ENCODE results near the gene NTM. TPM values are rescaled to one million over a fixed set of nuclear protein-coding genes. Genes with fewer than 3 reads are reported as not detected.

NTM gene
- total and polyA plus RNA-seq, 2 of the 8 experiments (the other 6 are each of a cell fraction or from before 2014, with no cell fraction given) = 13.4 to 20.0 TPM

GRCh38 chr11:132103021-132103420, 732.6 kb downstream of the NTM start (continued):
- TF ChIP-seq HDAC2 (IDR thresholded peaks at IDR 0.05; ENCODE audit: borderline replicate concordance in 1 of 2, low read depth in 2 of 2, low read length in 2 of 2) (no peak), CREB1 (IDR thresholded peaks at IDR 0.05) (no peak), RBBP5 (IDR thresholded peaks at IDR 0.05; ENCODE audit: borderline replicate concordance, low read depth, low read length) (no peak), CHD7 (IDR thresholded peaks at IDR 0.05; ENCODE audit: insufficient replicate concordance, low read length) (no peak), POU5F1 (IDR thresholded peaks at IDR 0.05; ENCODE audit: low read depth, low read length) (no peak), SUZ12 (IDR thresholded peaks at IDR 0.05; ENCODE audit: low read length) (no peak)
